HG03039 (cell line): Measurements from ENCODE around the gene ZSWIM4.
"Not testable (repeated sequence)": the region's sequence is repeated elsewhere in the genome, so short reads cannot be mapped to it uniquely, and the experiment has no call there.

ENCODE experiments used
- ATAC-seq: cut with Tn5 transposase; IDR thresholded peaks from one replicate; pipeline ENCODE4 v1.9.1; 2021; ENCODE audit warnings: mild to moderate bottlenecking, moderate library complexity; ENCODE audit not compliant: unreplicated experiment

The ZSWIM4 gene

DNA sequence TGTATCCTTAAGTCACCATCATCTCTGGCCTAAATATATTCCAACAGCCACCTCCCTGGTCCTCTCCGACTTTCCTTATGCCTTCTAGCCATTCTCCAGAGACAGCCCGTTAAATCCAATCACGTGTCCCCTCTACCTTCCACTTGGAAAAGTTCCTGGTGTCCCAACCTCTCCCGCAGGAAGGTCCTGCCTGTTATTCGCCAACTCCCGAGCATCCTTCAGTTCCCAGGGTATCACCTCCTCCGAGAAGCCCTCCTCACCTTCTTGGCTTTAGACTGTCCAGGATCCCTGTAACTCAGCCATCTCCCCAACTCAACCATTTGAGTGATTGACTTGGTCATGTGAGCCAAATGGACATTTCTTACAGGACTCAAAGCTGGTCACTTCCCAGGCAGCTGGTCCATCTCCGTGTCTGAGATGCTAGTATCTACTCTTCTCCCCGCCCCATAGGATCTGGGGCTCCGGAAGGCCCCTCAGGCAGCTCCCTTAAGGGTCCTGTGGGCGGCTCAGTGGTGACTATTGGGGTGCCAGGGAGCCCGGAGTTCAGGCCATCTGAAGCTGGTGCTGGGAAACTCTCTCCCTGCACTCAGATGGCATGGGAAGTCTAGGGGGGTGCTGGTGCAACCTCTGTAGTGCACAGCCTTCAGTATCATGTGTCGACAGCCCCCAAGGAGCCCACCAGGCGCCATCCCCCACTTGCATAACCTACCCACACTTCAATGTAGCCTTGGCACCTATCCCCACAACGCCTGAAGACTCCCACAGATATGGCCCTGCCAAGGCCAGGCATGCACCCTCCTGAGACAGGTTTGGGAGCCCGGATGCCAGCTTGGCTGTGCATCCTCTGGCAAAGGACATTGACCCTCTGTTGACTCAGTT, 53.8 kb downstream of the ZSWIM4 start:
- no peak for ATAC-seq

DNA sequence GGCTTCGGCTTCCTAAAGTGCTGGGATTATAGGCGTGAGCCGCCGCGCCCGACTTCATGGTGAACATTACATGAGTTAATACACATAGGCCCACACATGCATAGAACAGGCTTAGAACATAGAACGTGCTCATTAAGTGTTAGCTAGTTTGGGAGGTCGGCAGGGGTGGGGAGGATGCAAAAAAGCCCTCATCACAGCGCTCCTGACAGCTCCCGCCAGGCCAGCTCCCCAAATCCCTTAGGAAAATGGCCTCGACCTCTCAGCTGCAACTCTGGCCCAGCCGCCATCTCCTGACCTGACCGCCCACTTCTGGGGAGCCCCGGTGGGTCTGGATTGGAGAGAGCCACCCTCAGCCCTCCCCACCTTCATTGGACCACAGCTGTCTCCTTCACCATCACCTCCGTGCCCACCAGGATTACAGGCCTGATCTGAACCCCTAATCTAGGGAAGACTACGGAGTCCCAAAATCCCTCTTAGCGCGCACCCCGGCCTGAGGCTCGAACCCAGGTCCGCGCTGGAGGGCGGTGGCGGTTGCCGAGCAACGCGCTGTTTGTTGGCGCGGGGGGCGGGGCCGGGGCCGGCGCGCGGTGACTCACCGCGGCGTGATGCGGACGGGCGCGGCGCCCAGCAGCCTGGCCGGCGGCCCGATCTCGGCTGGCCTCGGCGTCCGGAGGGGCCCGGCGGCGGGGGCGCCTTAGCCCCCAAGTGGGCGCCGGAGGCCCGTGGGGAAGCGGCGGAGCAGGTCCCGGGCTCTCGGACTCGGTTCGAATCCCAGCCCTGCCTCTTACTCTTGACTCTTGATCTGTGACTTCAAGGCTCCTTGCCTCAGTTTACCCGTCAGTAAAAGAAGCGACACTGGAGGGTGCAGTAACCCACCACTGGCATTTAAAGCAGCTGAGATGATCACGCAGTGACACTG, 55.0 kb downstream of the ZSWIM4 start:
- no peak for ATAC-seq

DNA sequence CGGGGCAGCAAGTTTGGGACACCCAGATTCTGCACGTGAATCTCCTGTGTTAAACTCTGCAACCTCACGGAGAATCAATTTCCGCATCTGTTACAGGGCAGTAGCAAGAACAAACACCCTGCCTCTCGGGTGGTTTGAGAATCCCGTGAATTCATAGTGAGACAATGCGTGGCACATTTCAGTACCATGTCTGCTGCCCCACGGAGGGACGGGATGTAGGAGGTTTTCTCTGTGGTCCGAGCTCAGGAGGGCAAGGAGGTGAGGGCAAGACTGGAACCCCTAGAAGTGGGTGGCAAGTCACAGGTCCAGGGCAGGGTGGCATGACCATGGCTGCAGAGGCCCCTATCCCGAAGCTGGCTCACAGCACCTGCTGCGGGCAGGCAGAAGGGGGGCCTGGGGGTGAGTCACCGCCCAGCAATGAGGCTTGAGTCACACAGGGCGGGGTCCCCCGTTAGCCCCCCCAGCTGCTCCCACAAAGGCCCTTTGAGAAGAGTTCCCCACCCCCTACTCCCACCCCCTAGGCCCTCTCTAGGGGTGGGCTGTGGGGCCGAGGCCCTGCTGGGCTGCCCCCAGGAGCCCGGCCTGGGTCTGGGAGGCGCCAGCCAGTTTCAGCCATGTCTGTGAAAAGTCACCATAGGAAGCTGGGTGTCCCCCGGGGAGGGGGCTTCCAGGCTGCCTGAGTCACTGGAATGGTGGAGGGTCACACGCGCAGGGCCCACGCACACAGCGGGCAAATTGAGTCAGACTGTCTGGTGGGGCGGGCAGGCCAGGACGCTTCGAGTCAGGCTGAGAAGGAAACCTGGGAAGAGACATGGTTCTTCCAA, 55.9 kb downstream of the ZSWIM4 start:
- ATAC-seq = no peak

DNA sequence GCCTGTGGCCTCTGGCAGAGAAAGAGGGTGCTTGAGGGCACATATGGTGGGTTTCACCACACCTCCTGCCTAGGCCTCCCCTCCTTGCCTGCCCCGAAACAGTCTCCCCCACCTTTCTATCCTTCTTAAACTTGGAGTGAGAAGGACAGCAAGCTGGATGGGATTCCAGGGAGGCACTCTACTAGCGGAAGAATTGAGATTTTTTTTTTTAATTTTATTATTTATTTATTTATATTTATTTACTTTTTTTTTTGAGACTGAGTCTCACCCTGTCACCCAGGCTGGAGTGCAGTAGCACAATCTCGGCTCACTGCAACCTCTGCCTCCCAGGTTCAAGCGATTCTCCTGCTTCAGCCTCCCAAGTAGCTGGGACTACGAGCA, 56.5 kb downstream of the ZSWIM4 start:
- not testable (repeated sequence) for ATAC-seq

DNA sequence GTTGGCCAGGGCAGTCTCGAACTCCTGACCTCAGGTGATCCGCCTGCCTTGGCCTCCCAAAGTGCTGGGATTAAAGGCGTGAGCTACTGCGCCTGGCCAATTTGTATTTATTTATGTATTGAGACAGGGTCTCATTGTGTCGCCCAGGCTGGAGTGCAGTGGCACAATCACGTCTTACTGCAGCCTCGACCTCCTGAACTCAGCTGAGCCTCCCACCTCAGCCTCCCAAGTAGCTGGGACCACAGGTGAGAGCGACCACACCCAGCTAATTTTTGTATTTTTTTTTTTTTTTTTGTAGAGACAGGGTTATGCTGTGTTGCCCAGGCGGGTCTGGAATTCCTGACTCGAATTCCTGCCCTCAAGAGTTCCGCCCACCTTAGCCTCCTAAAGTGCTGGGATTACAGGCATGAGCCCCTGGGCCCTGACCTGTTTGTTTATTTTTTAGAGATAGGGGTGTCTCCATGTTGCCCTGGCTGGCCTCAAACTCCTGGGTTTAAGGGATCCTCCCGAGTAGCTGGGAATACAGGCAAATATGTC, 57.0 kb downstream of the ZSWIM4 start:
- not testable (repeated sequence) for ATAC-seq

DNA sequence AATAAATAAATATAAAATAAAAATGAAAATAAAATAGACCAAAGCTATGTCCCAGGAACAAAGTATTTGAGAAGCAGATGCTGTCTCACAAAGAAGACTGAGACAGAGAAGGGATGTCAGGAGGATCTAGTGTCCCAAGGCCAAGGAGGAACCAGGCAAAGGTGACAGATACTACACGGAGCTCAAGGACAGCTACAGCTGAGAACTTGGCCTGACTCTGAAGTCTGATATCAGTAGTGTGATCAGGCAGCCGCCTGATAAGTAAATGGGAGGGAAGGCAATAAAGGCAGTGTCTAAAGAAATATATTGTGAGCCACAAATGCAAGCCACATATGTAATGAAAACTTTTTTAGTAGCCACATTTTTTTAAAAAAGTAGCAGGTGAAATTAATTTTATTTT, 61.3 kb downstream of the ZSWIM4 start:
- ATAC-seq = no peak

DNA sequence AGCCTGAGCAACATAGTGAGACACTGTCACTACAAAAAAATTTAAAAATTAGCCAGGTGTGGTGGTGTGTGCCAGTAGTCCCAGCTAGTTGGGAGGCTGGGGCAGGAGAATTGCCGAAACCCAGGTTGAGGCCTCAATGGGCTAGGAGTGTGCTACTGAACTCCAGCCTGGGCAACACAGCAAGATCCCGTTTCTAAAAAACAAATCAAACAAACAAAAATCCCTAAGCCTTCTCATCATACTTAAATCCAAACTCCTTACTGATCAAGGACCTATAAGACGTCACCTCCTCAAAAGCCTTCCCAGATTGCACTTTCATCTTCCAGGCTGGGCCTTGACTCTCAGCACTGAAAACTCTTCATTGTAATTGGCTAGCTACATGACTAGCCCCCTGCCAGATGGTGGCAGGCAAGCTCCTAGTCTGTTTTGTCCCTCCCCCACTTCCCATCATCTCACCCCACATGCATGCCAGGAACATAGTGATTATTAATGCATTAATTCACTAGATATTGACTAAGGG, 64.2 kb downstream of the ZSWIM4 start:
- no peak for ATAC-seq

DNA sequence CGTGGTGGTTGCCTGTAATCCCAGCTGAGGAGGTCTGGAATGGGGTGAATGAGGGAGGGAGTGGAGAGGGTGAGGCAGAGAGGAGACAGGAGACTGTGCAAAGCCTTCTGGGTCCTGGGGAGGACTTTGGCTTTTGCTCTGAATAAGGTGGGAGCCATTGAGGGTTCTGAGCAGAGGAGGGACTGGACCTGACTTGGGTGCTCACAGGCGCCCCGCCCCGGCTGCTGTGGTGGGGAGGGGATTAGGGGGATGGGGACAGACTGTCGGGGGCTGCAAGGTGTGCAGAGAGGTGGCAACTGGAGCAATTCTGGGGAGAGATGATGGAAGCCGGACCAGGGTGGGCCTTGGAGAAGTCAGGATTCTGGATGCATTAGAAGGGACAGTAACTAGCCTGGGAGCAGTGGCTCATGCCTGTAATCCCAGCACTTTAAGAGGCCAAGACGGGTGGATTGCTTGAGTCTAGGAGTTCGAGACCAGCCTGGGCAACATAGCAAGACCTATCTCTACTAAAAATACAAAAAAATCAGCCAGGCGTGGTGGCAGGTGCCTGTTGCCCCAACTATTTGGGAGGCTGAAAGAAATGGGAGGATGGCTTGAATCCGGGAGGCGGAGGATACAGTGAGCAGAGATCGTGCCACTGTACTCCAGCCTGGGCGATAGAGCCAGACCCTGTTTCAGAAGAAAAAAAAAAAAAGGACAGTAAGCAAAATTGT, 65.6 kb downstream of the ZSWIM4 start:
- ATAC-seq = no peak

DNA sequence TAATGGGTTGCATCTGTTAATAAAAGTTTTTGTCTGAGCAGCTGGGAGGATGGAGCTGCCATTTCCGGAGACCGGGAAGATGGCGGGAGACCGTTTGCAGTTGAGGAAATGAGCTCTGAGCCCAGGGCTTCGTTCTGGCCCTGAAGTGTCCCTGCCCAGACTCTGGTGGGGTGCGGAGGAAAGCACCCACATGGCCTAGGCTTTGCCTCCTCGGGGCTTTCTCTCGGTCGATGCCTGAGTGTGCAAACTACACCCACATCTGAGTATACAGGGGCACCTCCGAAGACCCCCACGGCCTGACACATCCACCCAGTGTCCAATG, 66.1 kb downstream of the ZSWIM4 start:
- peak; percentile 12 for ATAC-seq

DNA sequence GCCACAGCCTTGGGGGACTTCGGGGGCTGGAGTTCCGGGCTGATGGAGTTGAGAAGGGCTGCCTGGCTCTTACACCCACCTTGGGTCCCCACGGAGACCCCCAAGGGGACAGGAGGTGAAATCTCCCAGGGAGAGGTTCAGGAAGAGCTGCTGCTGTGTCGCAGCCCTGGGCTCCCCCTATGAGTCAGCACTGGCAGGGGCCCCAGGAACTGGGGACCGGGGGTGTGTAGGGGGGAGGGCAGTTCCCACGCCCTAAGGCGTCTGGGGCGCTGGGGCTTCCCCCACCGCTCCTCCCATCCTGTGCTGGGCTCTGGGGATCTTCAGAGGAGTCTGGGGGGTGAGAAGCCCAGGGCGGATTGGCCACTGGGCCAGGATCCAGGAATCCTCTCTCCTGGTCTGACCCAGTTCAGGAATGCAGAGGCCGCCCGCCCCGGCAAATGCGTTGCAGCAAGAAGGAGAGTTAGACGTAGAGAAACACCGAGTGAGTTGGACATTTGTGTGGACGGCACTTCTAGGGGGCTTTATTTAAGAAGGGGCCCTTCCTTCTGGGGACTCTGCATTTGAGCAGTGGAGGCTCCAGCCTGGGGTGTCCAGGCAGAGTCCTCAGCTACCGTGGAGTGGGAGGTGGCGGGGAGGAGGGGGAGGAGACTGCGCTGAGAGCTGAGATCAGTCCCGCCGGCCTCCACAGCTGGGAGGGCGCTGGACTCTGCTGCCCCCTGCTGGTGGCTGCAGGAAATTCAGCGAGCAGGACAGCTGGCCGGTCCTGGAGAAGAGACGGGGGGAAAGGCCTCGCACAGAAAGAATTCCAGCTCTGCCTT, 66.7 kb downstream of the ZSWIM4 start:
- peak; percentile 72 for ATAC-seq

DNA sequence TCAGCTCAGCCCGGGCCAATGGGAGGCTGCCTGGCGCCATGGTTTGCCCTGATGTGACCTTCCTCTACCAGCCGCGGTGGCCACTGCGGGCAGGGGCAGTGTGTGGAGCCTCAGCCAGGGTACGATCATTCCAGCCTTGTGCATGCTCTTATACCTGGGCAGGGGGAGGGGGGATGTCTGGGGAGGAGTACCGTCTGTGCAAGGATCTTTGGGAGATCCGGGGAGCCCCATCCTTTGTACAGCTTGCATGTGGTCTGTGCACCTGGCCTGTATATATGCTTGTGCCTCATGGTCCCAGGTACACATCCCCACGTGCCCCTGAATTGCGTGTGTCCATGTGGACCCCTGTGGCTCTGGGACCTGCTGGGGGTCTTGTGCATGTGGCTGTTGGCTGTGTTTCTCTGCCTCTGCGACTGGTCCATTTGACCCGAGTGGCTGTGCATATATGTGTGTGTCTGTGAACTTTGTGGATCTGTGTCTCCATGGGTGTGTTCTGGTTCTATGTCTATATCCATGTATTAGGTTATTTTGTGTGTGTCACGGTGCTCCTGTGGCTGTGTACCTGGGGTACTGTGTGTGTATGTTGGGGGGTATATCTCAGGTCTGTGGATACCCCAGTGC, 68.9 kb downstream of the ZSWIM4 start:
- ATAC-seq = no peak

DNA sequence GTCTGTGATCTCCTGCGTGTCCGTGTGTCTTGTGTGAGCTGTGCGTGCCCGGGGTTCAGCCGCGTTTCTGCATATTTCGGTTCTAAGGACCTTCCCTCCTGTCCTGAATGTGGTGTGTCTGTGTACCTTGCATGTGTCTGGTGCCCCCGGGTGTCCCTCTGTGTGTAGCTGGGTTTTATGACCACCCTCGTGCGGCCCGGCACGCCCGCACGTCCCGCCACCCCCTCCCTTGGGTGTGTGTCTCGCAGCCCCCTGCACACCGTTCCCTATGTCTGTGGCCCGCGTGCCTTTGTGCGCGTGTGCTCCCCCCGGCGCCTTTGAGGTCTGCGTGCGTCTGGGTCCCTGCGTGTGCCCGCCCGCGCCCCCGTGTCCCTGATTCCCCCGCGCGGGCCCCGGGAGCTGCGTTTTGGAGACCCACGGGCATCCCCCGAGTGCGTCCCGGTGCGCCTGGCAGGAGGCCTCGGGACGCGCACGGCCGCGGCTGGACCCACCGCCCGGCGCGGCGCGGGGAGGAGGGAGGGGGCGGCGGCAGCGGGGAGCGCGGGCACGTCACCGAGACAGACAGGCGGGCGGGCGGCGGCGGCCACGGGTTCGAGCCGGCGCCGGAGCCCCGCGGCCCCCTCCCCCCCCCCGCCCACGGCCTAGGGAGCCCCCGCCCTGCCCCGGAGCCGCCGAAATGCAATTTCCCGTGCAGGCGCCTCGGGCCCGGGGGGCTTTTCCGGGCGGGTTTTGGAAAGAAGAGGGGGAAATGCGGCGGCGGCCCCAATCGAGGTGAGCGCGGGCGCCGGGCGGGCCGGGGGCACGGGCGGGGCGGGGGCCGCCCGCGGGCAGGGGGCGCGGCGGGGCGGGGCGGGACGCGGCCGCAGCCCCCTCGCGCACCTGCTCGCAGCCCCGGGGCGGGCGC, 69.7 kb downstream of the ZSWIM4 start:
- no peak for ATAC-seq

DNA sequence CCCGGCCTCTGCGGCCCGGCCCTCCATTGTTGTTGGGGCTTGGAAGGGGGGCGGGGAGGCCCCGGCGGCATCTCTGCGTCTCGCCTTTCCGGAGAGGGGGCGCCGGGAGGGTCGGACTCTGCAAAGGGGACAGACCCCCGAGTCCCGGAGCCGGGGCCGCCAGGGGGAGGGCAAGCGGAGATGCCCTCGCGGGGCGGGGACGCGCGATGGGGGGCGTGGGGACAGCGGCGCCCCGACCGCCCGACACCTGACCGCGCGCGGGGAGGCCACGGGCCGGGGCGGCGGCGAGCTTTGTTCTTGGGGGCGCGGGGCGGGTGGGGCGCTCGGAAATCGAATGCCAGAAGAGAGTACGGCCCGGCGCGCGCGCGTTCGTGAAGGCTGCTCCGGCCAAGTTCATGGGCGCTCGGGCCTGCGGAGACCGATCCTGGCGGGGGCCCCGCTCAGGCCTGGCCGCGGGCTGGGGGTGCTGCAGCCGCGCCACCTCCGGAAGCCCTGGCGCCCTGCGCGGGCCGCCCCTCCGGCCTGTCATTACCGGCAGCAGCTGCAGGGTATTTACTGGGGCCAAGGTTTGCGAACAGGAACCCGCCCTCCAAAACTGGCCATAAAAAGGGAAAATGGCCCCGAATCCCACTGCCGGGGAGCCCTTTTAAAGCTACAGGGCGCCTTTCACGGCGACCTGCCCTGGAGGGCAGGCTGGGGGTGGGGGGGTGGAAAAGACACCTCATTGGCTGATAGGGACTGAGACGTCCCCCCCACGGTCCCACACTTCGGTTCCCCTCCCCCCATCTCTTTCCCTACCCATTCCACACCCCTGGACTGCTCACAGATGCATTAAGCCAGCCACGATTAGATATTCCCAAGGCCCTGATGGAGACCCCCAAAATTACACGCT, 70.6 kb downstream of the ZSWIM4 start:
- ATAC-seq = no peak

DNA sequence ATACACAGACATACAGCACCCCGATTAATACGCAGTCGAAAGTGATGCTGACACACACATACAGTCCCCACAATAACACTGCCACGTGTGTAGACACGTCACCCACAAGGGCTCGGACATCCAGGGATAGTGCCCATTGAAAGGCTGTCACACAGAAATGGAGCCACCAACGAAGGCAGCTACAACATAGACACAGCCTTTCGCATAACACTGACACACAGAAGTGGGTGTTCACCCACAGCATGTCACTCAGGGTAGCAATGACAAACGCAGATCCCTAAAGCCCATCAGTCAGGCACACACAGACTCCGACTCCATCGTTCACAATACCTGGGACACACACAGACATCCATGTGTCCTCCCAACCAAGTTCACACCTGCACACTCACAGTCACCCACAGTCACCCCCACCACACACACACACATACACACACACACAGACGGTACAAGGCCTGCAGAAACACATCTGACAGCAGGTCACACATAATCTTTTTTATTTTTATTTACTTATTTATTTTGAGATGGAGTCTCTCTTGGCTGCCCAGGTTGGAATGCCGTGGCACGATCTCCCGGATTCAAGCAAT, 71.3 kb downstream of the ZSWIM4 start:
- no peak for ATAC-seq

DNA sequence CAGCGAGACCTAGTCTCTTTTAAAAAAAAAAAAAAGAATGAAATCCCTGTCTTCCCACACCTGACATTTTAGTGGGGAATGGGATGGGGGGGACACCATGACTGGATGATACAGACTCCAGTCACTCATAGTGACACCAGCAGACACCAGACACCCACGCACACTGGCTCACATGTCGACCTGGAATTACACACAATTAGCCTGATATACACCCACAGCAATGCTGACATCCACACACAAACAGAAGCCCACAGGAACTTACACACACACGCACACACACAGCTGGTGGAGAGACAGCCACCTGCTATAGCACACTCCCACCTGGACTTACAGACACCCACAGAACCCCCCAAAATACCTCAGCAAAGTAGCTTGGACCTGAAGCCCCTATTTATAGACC, 73.4 kb downstream of the ZSWIM4 start:
- no peak for ATAC-seq

DNA sequence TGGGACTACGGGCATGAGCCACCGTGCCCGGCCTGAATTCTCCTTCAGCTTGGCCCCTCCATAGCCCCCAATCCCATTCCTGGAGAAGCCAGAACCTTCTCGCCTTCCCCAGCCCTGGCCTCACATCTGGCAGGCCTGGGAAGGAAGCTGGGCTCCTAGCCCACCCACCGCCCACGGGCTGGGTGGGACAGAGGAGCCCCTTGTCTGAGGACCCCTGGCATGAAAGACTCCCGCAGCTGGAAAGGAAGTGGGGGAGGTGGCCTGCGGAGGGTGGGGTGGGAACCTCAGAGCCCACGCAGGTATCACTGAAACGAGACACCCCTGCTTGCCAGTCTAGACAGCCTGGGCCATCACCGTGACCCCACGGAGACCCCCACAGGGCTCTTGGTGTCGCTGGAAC, 74.0 kb downstream of the ZSWIM4 start:
- ATAC-seq = no peak
